Smooth muscle cell of the brain vasculature (primary cell): ENCODE measurements around the gene LHFPL6.
"Not testable (repeated sequence)": the region's sequence is repeated elsewhere in the genome, so short reads cannot be mapped to it uniquely, and the experiment has no call there.

Experiments
- DNase-seq: peaks from one replicate; pipeline ENCODE4 v3.0.0-alpha.2; 2012; ENCODE audit warnings: low read depth, low spot score

Gene LHFPL6

GRCh38 chr13:39350461-39350881 lies 252.5 kb downstream of the LHFPL6 start:
- DNase-seq, result no peak

GRCh38 chr13:39349391-39349960 lies 253.5 kb downstream of the LHFPL6 start:
- no peak for DNase-seq

GRCh38 chr13:39347926-39348901 lies 254.8 kb downstream of the LHFPL6 start:
- peak; percentile 65 for DNase-seq

- no peak for DNase-seq
Observed at GRCh38 chr13:39345982-39346381, 257.0 kb downstream of the LHFPL6 start.

GRCh38 chr13:39341251-39341650 lies 261.7 kb downstream of the LHFPL6 start:
- no peak for DNase-seq

- DNase-seq, result not testable (repeated sequence)
Observed at GRCh38 chr13:39338114-39338513, 264.9 kb downstream of the LHFPL6 start.

GRCh38 chr13:39336937-39337336 lies 266.1 kb downstream of the LHFPL6 start:
- no peak for DNase-seq

- DNase-seq, result no peak
Observed at GRCh38 chr13:39336207-39336606, 266.8 kb downstream of the LHFPL6 start.

GRCh38 chr13:39335721-39336120 lies 267.3 kb downstream of the LHFPL6 start:
- no peak for DNase-seq

GRCh38 chr13:39330504-39330903 lies 272.5 kb downstream of the LHFPL6 start:
- no peak for DNase-seq

- no peak for DNase-seq
Observed at GRCh38 chr13:39329182-39329639, 273.8 kb downstream of the LHFPL6 start.

GRCh38 chr13:39327172-39327479 lies 275.9 kb downstream of the LHFPL6 start:
- no peak for DNase-seq

- peak; percentile 57 for DNase-seq
Observed at GRCh38 chr13:39326469-39327171, 276.4 kb downstream of the LHFPL6 start.

GRCh38 chr13:39324806-39325311 lies 278.1 kb downstream of the LHFPL6 start:
- DNase-seq, result no peak

GRCh38 chr13:39322836-39323585 lies 280.0 kb downstream of the LHFPL6 start:
- DNase-seq, result no peak

- no peak for DNase-seq
Observed at GRCh38 chr13:39321574-39321973, 281.4 kb downstream of the LHFPL6 start.

- DNase-seq, result no peak
Observed at GRCh38 chr13:39318161-39318560, 284.8 kb downstream of the LHFPL6 start.

GRCh38 chr13:39317291-39317690 lies 285.7 kb downstream of the LHFPL6 start:
- peak; percentile 29 for DNase-seq

- DNase-seq, result no peak
Observed at GRCh38 chr13:39315796-39316195, 287.2 kb downstream of the LHFPL6 start.

GRCh38 chr13:39313721-39314120 lies 289.3 kb downstream of the LHFPL6 start:
- DNase-seq, result no peak

GRCh38 chr13:39312596-39312995 lies 290.4 kb downstream of the LHFPL6 start:
- DNase-seq, result no peak
